GM21723 (cell line): Measurements from ENCODE around the gene ELN.

Source experiments
- ATAC-seq: cut with Tn5 transposase; IDR thresholded peaks from one replicate; pipeline ENCODE4 v1.9.1; 2021; ENCODE audit warnings: mild to moderate bottlenecking, moderate library complexity; ENCODE audit not compliant: unreplicated experiment

ELN gene

GRCh38 chr7:74059681-74060588 is 32.0 kb downstream of the ELN start:
- ATAC-seq = no peak

DNA sequence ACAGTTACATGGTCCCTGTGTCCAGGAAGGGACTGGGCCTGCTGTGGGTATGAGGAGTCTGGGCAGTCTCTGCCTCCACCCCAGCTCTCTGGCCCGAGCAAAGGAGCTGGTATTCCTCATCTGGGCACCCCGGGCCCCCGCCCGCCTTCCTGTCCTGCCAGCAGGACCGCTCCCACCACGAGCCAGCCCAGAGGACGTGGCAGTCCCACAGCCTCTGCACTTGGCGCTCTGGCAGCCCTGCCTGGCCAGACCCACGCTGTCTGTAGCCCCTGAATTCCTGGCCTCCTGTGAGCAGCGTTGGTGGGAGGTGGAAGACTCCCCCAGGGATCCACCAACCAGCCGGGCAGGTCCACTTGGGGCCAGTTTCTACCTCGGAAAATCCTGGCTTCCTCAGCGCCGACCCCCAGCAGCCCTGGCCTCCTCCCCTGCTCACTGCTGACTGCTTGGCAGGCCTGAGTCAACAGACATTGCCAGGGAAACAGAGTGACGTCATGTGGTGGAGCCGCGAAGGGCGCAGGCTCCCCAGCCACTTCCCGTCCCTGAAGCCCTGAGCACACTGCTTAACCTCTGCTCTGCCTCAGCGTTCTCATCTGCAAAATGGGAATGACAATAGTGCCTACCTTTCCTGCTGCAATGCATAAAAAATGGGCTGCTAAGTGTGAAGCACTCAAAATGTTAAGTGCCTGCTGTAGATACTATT is 34.0 kb downstream of the ELN start:
- no peak for ATAC-seq

DNA sequence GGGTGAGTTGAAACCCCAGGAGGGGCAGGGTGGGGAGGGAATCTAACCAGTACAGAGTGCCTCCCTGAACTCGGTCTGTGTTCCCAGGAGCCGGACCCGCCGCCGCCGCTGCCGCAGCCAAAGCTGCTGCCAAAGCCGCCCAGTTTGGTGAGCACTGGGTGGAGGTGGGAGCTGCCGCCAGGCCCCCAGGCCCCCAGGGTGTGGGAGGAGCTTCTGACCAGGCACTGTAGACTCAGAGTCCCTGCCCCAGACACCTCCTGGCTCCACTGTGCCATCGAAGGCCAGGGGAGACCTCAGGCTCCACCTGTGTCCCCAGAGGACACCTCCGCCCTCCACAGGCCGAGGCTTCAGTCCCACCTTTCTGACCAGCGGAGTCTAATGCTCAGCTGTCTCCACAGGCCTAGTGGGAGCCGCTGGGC is 35.3 kb downstream of the ELN start:
- no peak for ATAC-seq

DNA sequence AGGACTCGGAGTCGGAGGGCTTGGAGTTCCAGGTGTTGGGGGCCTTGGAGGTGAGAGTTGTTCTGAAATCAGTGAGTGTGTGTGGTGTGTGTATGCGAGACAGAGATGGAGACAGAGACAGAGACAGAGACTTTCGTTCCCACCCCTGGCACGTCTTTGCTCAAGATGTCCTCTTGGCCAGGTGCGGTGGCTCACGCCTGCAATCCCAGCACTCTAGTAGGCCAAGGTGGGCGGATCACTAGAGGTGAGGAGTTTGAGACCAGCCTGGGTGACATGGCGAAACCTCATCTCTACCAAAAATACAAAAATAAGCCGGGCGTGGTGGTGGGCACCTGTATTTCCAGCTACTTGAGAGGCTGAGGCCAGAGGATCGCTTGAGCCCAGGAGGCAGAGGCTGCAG is 35.7 kb downstream of the ELN start:
- ATAC-seq = no peak

DNA sequence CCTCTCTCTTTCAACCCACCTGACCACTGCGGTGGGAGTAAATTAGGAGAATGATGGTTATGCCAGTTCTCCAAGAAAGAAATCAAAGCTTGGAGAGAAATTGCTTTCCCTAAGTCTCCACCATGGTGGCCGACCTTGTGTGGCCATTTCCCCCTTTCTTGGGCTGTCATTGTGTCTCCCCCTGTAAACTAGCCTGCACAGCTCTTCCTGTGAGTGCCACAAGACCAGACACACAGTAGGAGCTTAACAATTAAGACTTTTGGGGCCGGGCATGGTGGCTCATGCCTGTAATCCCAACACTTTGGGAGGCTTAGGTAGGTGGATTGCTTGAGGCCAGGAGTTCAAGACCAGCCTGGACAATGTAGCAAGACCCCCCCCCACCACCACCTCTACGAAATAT is 36.7 kb downstream of the ELN start:
- no peak for ATAC-seq

GRCh38 chr7:74066626-74067025 is 38.7 kb downstream of the ELN start:
- ATAC-seq = no peak

GRCh38 chr7:74068378-74069085 is 40.6 kb downstream of the ELN start:
- no peak for ATAC-seq

DNA sequence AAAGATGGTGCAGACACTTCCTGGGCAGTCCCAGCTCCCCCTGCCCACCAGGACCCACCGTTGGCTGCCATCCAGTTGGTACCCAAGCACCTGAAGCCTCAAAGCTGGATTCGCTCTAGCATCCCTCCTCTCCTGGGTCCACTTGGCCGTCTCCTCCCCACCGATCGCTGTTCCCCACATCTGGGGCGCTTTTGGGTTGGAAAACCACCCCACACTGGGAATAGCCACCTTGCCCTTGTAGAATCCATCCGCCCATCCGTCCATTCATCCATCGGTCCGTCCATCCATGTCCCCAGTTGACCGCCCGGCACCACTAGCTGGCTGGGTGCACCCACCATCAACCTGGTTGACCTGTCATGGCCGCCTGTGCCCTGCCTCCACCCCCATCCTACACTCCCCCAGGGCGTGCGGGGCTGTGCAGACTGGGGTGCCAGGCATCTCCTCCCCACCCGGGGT is 41.1 kb downstream of the ELN start:
- no peak for ATAC-seq

DNA sequence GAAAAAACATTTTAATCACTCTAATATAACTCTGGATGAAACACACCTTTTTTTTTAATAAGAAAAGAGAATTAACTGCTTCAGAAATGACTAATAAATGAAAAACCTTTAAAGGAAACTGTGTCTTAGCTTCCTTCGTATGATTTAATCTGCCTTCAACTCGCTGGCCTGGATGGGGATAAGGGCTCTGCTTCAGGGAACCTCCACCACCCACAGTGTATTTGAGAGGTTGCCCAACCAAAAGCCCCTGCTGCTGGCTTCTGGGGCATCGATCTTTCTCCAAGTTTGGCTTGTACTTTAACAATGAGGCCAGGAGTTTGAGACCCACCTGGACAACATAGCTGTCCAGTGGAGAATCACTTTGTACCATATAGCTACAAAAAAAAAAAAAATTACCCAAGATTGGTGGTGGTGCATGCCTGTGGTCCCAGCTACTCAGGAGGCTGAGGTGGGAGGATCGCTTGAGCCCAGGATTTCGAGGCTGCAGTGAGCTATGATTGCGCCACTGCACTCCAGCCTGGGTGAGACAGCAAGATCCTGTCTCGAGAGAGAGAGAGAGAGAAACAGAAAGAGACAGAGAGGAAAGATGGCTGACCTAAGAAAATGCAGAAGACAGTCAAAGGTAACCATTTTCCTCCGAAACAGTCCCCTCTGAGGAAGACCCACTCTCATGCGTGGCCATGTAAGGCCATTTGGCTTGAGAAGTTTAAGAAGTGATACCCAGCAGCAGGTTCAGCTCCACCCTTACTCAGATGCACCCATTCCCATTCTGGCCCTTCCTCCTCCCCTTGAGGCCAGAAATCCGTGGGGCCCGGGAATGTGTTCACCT is 42.0 kb downstream of the ELN start:
- ATAC-seq = no peak

DNA sequence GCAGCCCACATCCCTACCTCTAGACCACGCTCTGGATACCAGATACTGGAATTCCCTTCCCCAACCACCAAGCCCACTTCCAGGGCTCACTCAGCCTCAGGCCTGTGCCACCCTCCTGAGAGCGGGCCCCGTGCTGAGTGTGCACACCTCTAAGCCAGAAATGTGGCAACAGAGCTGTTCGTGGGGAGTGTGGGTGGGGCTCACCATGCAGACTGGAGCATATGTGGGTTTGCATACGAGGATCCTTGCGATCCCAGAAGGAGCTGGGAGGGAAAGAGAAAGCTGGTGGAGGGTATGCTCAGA is 42.6 kb downstream of the ELN start:
- no peak for ATAC-seq

DNA sequence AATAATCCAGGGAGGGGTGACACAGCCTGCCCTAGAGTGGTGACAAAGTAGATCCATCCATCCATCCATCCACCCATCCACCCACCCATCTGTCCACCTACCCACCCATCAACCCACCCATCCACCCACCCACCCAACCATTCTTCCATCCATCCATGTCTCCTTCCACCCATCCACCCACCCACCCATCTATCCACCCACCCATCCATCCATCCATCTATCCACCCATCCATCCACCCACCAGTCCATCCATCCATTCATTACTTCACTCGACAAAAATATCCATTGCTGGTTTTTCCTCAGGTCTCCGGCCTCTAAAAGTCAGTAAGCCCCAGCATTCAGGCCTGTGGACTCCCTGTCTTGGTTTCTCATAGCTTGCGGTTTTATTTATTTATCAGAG is 43.1 kb downstream of the ELN start:
- ATAC-seq = no peak

GRCh38 chr7:74074770-74075169 is 46.8 kb downstream of the ELN start:
- no peak for ATAC-seq

DNA sequence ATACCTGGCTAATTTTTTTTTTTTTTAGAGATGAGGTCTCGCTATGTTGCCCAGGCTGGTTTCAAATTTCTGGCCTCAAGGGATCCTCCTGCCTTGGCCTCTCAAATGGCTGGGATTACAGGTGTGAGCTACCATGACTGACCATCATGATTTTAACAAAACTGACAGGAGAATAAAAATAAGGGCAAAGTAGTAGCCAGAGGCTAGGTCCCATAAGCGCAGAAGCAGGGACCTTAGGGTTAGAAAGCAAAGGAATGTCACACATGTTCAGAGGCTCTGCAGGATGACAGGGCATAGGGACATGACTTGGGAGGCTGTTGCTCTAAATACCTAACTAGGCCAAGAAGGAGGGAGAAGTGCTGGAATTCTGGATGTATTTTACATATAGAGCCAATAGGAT is 50.5 kb downstream of the ELN start:
- no peak for ATAC-seq

DNA sequence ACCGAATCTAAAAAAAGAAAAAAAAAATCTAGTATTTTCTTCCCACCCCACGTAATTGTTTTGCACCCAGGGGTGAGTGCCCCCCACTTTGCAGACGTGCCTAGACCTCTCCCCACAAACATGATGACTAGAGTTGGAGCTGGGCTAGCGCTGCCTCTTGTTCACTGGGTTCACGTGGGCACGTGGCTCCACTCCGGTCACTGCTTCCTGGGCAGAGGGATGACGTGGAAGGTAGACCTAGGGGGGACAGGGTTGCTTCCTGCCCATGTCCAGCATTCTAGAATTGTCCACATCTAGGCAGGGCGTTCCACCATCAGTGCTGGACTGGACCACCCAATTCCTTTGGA is 54.8 kb downstream of the ELN start:
- no peak for ATAC-seq

DNA sequence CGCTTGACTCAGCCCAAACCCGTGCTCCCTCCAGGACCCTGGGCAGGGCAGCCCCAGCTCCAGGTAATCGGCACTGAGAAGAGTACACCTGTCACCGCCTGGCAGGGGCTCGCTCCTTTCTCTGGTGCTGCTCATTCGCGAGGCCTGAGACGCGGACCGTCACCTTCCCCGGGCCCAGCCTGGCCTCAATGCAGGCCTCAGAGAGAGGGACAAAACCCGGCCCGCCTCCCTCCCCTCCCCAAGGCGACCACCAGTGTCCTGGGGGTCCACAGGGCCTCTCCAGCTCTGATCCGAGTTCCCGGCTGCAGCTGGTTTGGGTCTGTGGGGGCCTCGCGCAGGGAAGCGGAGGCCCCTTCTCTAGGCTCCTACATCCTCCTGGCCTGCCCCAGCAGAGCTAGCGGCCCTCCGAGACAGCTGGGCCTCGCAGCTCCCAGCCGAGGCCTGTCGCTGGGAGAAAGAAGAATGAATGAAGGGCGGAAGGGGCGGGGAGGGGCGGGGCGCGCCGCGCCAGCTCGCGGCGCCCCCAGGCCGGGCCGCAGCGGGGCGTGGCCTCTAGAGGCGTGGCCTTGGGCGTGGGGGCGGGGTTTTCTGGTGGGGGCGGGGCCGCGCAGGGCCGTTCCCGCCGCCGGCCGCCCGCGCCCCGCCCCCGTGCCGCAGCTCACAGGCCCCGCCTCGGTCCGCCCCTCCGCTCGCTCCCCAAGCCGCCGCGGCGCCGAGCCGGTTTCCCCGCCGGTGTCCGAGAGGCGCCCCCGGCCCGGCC is 55.3 kb downstream of the ELN start, which contains the start of gene LIMK1:
TSS of gene LIMK1 (plus strand) at position 688 of the 760 bp plus-strand sequence. CDS start 187 bp downstream, outside the sequence.
- ATAC-seq = peak; percentile 63

GRCh38 chr7:74083928-74084721 is 56.2 kb downstream of the ELN start:
- ATAC-seq = peak; percentile 46

- no peak for ATAC-seq
Observed at GRCh38 chr7:74084722-74085578, 57.0 kb downstream of the ELN start.

DNA sequence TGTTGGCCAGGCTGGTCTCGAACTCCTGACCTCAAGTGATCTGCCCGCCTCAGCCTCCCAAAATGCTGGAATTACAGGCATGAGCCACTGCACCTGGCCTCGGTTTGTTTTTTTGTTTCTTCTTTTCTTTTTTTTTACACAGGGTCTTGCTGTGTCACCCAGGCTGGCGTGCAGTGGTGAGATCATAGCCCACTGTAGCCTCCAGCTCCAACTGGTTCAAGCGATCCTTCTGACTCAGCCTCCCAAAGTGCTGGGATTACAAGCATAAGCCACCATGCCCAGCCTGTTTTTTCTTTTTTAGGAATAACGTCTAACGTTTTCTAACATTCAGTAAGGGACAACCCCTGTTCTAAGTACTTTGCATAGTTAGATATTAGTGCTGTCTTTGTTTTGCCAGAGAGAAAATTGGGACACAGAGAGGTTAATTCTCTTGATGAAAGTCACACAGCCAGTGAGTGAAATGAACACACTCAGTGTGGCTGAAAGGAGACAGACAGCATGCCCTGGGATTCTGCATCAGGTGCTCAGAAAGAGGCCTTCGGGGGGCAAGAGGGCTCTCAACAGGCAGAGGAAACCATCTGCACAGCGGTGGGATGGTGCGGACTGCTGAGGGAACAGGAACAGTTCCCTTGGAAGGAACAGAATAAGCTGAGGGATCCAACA is 59.9 kb downstream of the ELN start:
- no peak for ATAC-seq
